HepG2 (cell line): Measurements from ENCODE around the gene PPM1M. TPM values are rescaled to one million over a fixed set of nuclear protein-coding genes. Genes with fewer than 3 reads are reported as not detected.

ENCODE experiments used
- ATAC-seq: fragments of 200-7000 bp; cut with Tn5 transposase; 3 replicates; pipeline ENCODE4 v1.9.1; 2020; ENCODE audit warnings: mild to moderate bottlenecking, moderate library complexity
- BruUV-seq: library from RNA; stranded (reverse); fragments of 400-500 nt; replicated peaks from 2 replicates; lab custom pipeline; 2021; lab: Mats Ljungman, UMichigan
- CTCF ChIA-PET: fragments of 300-600 bp; formaldehyde crosslinking; extraction: SDS; loops from one replicate; lab custom pipeline; 2021; ENCODE audit warnings: low total read pairs, inconsistent platforms, low intra/inter-chr PET ratio; lab: Yijun Ruan, JAX
- POLR2A ChIA-PET: fragments of 350-600 bp; sonication (Branson Sonifier 250); formaldehyde crosslinking; loops from one replicate; lab custom pipeline; 2020; ENCODE audit warnings: antibody characterized with exemption, inconsistent platforms; lab: Yijun Ruan, JAX
- DNase-seq: peaks from one replicate; pipeline ENCODE4 v3.0.0-alpha.2; 2015; ENCODE audit warnings: low spot score
- FAIRE-seq: peaks from 3 replicates; lab custom pipeline; 2011; peaks lifted over from hg19 to GRCh38; lab: Jason Lieb, UNC
- H2AFZ ChIP-seq: one replicate; pipeline ENCODE4 v1.6.1; 2011; ENCODE audit warnings: low read length, inconsistent platforms
- H3K27ac ChIP-seq: fragments of 300-600 bp; 3 replicates; pipeline ENCODE4 v1.8.0; 2011; ENCODE audit warnings: mixed run types, mild to moderate bottlenecking, mixed read lengths, low read length, inconsistent platforms; ENCODE audit not compliant: insufficient read depth; ENCODE audit errors: extremely low read length
- H3K27me3 ChIP-seq, 2 experiments: fragments of 200-600 bp in 1 of 2; 2 replicates in 1 of 2; 3 replicates in 1 of 2; pipeline versions ENCODE4 v1.6.0 to v1.8.0; 2011; ENCODE audit warnings: low read length in 2 of 2, mild to moderate bottlenecking in 2 of 2, moderate library complexity in 2 of 2, inconsistent platforms in 1 of 2; ENCODE audit not compliant: insufficient read depth in 2 of 2, control insufficient read depth in 1 of 2
- H3K36me3 ChIP-seq, 2 experiments: fragments of 200-600 bp in 1 of 2; replicated peaks in 1 of 2; 2 replicates in 1 of 2; 3 replicates in 1 of 2; pipeline versions ENCODE4 v1.5.1 to v1.8.0; 2011; ENCODE audit warnings: low read length in 2 of 2, inconsistent platforms in 1 of 2; ENCODE audit not compliant: insufficient read depth in 2 of 2, control insufficient read depth in 1 of 2
- H3K4me1 ChIP-seq: 2 replicates; pipeline ENCODE4 v1.5.1; 2012; ENCODE audit warnings: low read length, inconsistent platforms; ENCODE audit not compliant: insufficient read depth
- H3K4me2 ChIP-seq: 2 replicates; pipeline ENCODE4 v1.6.0; 2011; ENCODE audit warnings: low read depth, low read length, inconsistent platforms
- H3K4me3 ChIP-seq, 3 experiments: fragments of 200-600 bp in 1 of 3; sonication (generic), shearing (Covaris generic) in 1 of 3; replicated peaks in 1 of 3; 2 replicates each; pipeline ENCODE4 v1.5.1; 2011 to 2016; ENCODE audit warnings: low read length in 3 of 3, inconsistent platforms in 2 of 3, low read depth in 2 of 3, mild to moderate bottlenecking in 2 of 3, control low read depth in 1 of 3, mixed read lengths in 1 of 3; ENCODE audit not compliant: insufficient read depth in 1 of 3
- H3K79me2 ChIP-seq: one replicate; pipeline ENCODE4 v1.6.1; 2011; ENCODE audit warnings: low read length, inconsistent platforms; ENCODE audit not compliant: insufficient read depth
- H3K9ac ChIP-seq: 2 replicates; pipeline ENCODE4 v1.6.0; 2011; ENCODE audit warnings: mild to moderate bottlenecking, low read depth, low read length, inconsistent platforms; ENCODE audit not compliant: insufficient read depth
- H3K9me3 ChIP-seq: 2 replicates; pipeline ENCODE4 v1.5.1; 2012; ENCODE audit warnings: mild to moderate bottlenecking, low read length
- H4K20me1 ChIP-seq: 2 replicates; pipeline ENCODE4 v1.6.0; 2011; ENCODE audit warnings: inconsistent platforms, mild to moderate bottlenecking, low read length, moderate library complexity; ENCODE audit not compliant: insufficient read depth
- E2F1 ChIP-seq: sonication (generic); formaldehyde crosslinking; IDR thresholded peaks from 2 replicates; pipeline ENCODE4 v1.5.0; 2020; ENCODE audit warnings: missing genetic modification reagents
- ESRRA ChIP-seq: sonication (generic); formaldehyde crosslinking; IDR thresholded peaks from 2 replicates; pipeline ENCODE4 v1.5.1; 2020; ENCODE audit warnings: mild to moderate bottlenecking, low read depth, missing genetic modification reagents
- HHEX ChIP-seq: IDR thresholded peaks from 2 replicates; pipeline ENCODE4 v1.6.1; 2016; ENCODE audit warnings: control low read depth
- MAFF ChIP-seq: IDR thresholded peaks from 2 replicates; pipeline ENCODE4 v1.6.1; 2011; ENCODE audit warnings: low read depth, low read length, improper control_type of control experiment
- MAFK ChIP-seq, 2 experiments: IDR thresholded peaks in 1 of 2; conservative IDR thresholded peaks in 1 of 2; 2 replicates each; pipeline ENCODE4 v1.6.1; 2011; ENCODE audit warnings: improper control_type of control experiment in 2 of 2, low read length in 2 of 2
- MZF1 ChIP-seq: sonication (generic); formaldehyde crosslinking; IDR thresholded peaks from 2 replicates; pipeline ENCODE4 v1.8.1; 2023; ENCODE audit warnings: mild to moderate bottlenecking, missing genetic modification reagents, borderline replicate concordance
- NCOA2 ChIP-seq: sonication (generic); formaldehyde crosslinking; IDR thresholded peaks from 2 replicates; pipeline ENCODE4 v1.8.0; 2022; ENCODE audit warnings: inconsistent platforms
- RARA ChIP-seq: IDR thresholded peaks from 2 replicates; pipeline ENCODE4 v1.6.1; 2016; ENCODE audit warnings: missing genetic modification reagents, missing compliant biosample characterization
- REXO4 ChIP-seq: sonication (generic); formaldehyde crosslinking; IDR thresholded peaks from 2 replicates; pipeline ENCODE4 v1.8.0; 2022; ENCODE audit warnings: missing genetic modification reagents, mild to moderate bottlenecking, borderline replicate concordance
- THAP8 ChIP-seq: sonication (generic); formaldehyde crosslinking; IDR thresholded peaks from 2 replicates; pipeline ENCODE4 v1.5.1; 2020; ENCODE audit warnings: missing genetic modification reagents, mild to moderate bottlenecking, borderline replicate concordance
- ZNF143 ChIP-seq: sonication (generic); formaldehyde crosslinking; IDR thresholded peaks from 2 replicates; pipeline ENCODE4 v1.4.0; 2020; ENCODE audit warnings: missing genetic modification reagents
- ZNF629 ChIP-seq: sonication (generic); formaldehyde crosslinking; conservative IDR thresholded peaks from 2 replicates; pipeline ENCODE4 v1.5.0; 2020; ENCODE audit warnings: missing genetic modification reagents
- WGBS: methylation state at CpG from one replicate; pipeline ENCODE4 v1.1.6; 2017; ENCODE audit warnings: low lambda C conversion rate; 5-methylcytosine and 5-hydroxymethylcytosine counted together
- in situ Hi-C: cut with HindIII; loops from 2 replicates; pipeline ENCODE4 v1.10.0; 2017; ENCODE audit warnings: low pct_unique_long_range_greater_than_20kb; ENCODE audit not compliant: extremely low pct_ligation_motif_present
- intact Hi-C: fragments of 100-400 bp; cut with micrococcal nuclease; formaldehyde crosslinking; loops from one replicate; pipeline ENCODE4 v1.10.0; 2022; ENCODE audit not compliant: unreplicated experiment
- polyA plus RNA-seq, 8 experiments: library from polyadenylated mRNA; depleted of rRNA in 3 of 8; stranded (reverse) in 7 of 8; unstranded in 1 of 8; fragments of >200 nt; fragmentation: Illumina TruSeq in 4 of 8; extraction: Trizol in 4 of 8; gene quantifications; 2 replicates each; pipeline versions ENCODE4 v1.2.1 to v1.2.3, GENCODE V29; 2011 to 2016; ENCODE audit warnings: low read depth in 4 of 8, missing spikeins in 1 of 8, mixed read lengths in 1 of 8; ENCODE audit not compliant: insufficient read depth in 1 of 8
- total RNA-seq, 5 experiments: library from RNA; depleted of rRNA; stranded (reverse); fragments of >200 nt; fragmentation: Illumina TruSeq; extraction: Trizol; gene quantifications; 2 replicates each; pipeline ENCODE4 v1.2.3, GENCODE V29; 2016; ENCODE audit warnings: low read depth in 1 of 5
- TF ChIP-seq, protein P1 (sequence below): IDR thresholded peaks from 2 replicates; pipeline ENCODE4 v1.6.1; 2012; ENCODE audit warnings: low read length, improper control_type of control experiment

PPM1M gene
- total and polyA plus RNA-seq, 2 of the 13 experiments (the other 11 are each of a cell fraction or from before 2014, with no cell fraction given): 2.5 to 5.9 TPM

- no peak for ATAC-seq
- Histone ChIP-seq H4K20me1 (no peaks in the 10 kb centered on the region), H3K4me1 (peaks cover 60% of the 10 kb centered on the region), H2AFZ (no peak overlapping the region), H3K4me2 (no peak overlapping the region), H3K79me2 (no peaks in the 10 kb centered on the region), H3K9ac (no peak overlapping the region), H3K27ac (no peak overlapping the region), H3K27me3 (no peaks in the 10 kb centered on the region), H3K4me3 (no peak overlapping the region), H3K36me3 (peaks cover 15 to 80% of the 10 kb centered on the region in 2 experiments), H3K9me3 (no peaks in the 10 kb centered on the region)
- no peak for DNase-seq
- intact Hi-C loops: no loop called here
- ChIA-PET POLR2A (no interaction called here), CTCF (no interaction called here)
- in situ Hi-C loops: no loop called here
- TF ChIP-seq THAP8 (CRISPR knock-in tag) (no peak), MZF1 (CRISPR knock-in tag) (no peak), MAFK (conservative IDR thresholded peaks at IDR 0.05 in 1 of 2, IDR thresholded peaks at IDR 0.05 in 1 of 2; ENCODE audit: low read length in 2 of 2) (peak; percentile 76 to 79), ZNF143 (no peak), NCOA2 (no peak), MAFF (peak; percentile 73), REXO4 (CRISPR knock-in tag) (no peak)
- no TSS peak for BruUV-seq
- no peak for FAIRE-seq
- WGBS: 91% methylated on average over 6 of the region's 6 CpGs
These were observed 39.7 kb upstream of the PPM1M start for GRCh38 chr3:52205727-52206372.

DNA sequence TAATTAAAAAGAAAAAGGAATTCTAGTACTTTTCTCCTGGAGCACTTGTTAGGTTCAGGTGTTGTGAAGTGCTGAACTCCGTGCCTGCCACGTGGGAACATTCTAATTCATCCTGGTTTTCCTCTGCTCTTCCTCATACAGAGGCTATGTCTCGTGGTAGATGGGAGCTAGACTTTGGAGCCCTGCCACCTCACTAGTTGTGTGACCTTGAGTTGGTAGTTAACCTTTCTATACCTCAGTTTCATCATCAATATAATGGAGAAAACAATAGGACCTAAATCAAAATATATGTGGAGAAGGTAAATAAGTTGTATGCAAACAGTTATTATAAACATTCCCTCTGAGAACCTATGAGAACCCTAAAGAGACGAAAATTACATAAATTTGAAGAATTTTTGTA is 37.0 kb upstream of the PPM1M start:
- no peak overlapping the region for H3K4me2 ChIP-seq
- H2AFZ ChIP-seq: no peak overlapping the region
- no TSS peak for BruUV-seq
- ATAC-seq (no peak), DNase-seq (no peak), FAIRE-seq (no peak)
- CTCF ChIA-PET: no interaction called here
- peak overlapping the region; percentile 41 for H3K27ac ChIP-seq
- peaks cover 58% of the 10 kb centered on the region for H3K4me1 ChIP-seq
- no peaks in the 10 kb centered on the region for H3K79me2 ChIP-seq
- intact Hi-C loops: no loop called here
- in situ Hi-C loops: no loop called here
- POLR2A ChIA-PET: interaction anchor here (1.0 kb wide), 1 partner anchor 54 kb away, joined by 3 read pairs; the partner anchor contains the start of gene POC1A
- H3K4me3 ChIP-seq: no peak overlapping the region
- H3K36me3 ChIP-seq: peaks cover 24 to 81% of the 10 kb centered on the region in 2 experiments
- H3K9me3 ChIP-seq: no peaks in the 10 kb centered on the region
- 70% methylated on average over 4 of the region's 4 CpGs for WGBS
- no peaks in the 10 kb centered on the region for H3K27me3 ChIP-seq
- no peaks in the 10 kb centered on the region for H4K20me1 ChIP-seq
- no peak overlapping the region for H3K9ac ChIP-seq
- TF ChIP-seq ESRRA (CRISPR knock-in tag): 0 out of 2 replicates have a peak, but pooled peaks have one; percentile 26
- TF ChIP-seq RARA: no peak
- no peak for TF ChIP-seq E2F1 (CRISPR knock-in tag)
- TF ChIP-seq HHEX (CRISPR knock-in tag): no peak
- TF ChIP-seq ZNF629 (CRISPR knock-in tag): peak; percentile 78
- TF ChIP-seq, protein P1, sequence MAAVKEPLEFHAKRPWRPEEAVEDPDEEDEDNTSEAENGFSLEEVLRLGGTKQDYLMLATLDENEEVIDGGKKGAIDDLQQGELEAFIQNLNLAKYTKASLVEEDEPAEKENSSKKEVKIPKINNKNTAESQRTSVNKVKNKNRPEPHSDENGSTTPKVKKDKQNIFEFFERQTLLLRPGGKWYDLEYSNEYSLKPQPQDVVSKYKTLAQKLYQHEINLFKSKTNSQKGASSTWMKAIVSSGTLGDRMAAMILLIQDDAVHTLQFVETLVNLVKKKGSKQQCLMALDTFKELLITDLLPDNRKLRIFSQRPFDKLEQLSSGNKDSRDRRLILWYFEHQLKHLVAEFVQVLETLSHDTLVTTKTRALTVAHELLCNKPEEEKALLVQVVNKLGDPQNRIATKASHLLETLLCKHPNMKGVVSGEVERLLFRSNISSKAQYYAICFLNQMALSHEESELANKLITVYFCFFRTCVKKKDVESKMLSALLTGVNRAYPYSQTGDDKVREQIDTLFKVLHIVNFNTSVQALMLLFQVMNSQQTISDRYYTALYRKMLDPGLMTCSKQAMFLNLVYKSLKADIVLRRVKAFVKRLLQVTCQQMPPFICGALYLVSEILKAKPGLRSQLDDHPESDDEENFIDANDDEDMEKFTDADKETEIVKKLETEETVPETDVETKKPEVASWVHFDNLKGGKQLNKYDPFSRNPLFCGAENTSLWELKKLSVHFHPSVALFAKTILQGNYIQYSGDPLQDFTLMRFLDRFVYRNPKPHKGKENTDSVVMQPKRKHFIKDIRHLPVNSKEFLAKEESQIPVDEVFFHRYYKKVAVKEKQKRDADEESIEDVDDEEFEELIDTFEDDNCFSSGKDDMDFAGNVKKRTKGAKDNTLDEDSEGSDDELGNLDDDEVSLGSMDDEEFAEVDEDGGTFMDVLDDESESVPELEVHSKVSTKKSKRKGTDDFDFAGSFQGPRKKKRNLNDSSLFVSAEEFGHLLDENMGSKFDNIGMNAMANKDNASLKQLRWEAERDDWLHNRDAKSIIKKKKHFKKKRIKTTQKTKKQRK: no peak
